ENCODE data around the gene PSME2.

DNA sequence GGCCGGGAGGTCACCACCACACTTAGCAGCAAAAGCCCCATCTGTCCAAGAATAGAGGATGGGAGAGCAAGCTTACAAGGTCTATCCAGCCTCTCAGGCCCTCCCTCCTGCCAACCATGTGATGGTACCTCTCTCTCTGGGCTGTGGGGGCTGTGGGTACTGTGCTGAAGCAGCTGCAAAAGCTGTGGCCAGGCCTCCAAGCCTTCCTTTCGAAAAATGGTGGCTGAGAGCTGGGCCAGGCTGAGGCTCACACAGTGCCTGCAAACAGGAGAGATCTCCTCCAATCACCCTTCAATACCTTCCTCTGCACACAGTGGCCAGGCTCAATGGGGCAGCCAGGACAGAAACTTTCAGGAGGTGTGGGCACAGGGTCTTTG lies 41.1 kb upstream of the PSME2 start:
- TF ChIP-seq EZH2 (IDR thresholded peaks at IDR 0.05; ENCODE audit: low read depth): no peak
- TF ChIP-seq, protein P1, sequence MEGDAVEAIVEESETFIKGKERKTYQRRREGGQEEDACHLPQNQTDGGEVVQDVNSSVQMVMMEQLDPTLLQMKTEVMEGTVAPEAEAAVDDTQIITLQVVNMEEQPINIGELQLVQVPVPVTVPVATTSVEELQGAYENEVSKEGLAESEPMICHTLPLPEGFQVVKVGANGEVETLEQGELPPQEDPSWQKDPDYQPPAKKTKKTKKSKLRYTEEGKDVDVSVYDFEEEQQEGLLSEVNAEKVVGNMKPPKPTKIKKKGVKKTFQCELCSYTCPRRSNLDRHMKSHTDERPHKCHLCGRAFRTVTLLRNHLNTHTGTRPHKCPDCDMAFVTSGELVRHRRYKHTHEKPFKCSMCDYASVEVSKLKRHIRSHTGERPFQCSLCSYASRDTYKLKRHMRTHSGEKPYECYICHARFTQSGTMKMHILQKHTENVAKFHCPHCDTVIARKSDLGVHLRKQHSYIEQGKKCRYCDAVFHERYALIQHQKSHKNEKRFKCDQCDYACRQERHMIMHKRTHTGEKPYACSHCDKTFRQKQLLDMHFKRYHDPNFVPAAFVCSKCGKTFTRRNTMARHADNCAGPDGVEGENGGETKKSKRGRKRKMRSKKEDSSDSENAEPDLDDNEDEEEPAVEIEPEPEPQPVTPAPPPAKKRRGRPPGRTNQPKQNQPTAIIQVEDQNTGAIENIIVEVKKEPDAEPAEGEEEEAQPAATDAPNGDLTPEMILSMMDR (conservative IDR thresholded peaks at IDR 0.05): no peak
